Measurements from ENCODE around the gene FAM227A.

- TF ChIP-seq POLR2A (IDR thresholded peaks at IDR 0.05; ENCODE audit: low read length) (no peak), GATA1 (IDR thresholded peaks at IDR 0.05; ENCODE audit: low read depth, low read length) (no peak)
Measured at GRCh38 chr22:38612217-38613006, 43.8 kb downstream of the FAM227A start.

Measured in erythroblast (primary cell).